Measurements from ENCODE around the gene RIPK3.

GRCh38 chr14:24369463-24369862 is 29.7 kb upstream of the RIPK3 start:
- TF ChIP-seq CTCF (IDR thresholded peaks at IDR 0.05; ENCODE audit: insufficient read depth, low read depth, low read length) (no peak), EZH2 (IDR thresholded peaks at IDR 0.05; ENCODE audit: insufficient read depth, low read length) (no peak)

Data from astrocyte (in vitro differentiated cells and primary cell).